Measurements from ENCODE around the gene RCCD1.

RCCD1 gene

GRCh38 chr15:90946941-90947576 lies 7.6 kb upstream of the RCCD1 start:
- H3K36me3 ChIP-seq (ENCODE audit: control insufficient read depth, low read length) = peaks cover 80% of the 10 kb centered on the region
- no peaks in the 10 kb centered on the region for H4K20me1 ChIP-seq (ENCODE audit: control insufficient read depth, insufficient read depth, low read depth, low read length)

DNA sequence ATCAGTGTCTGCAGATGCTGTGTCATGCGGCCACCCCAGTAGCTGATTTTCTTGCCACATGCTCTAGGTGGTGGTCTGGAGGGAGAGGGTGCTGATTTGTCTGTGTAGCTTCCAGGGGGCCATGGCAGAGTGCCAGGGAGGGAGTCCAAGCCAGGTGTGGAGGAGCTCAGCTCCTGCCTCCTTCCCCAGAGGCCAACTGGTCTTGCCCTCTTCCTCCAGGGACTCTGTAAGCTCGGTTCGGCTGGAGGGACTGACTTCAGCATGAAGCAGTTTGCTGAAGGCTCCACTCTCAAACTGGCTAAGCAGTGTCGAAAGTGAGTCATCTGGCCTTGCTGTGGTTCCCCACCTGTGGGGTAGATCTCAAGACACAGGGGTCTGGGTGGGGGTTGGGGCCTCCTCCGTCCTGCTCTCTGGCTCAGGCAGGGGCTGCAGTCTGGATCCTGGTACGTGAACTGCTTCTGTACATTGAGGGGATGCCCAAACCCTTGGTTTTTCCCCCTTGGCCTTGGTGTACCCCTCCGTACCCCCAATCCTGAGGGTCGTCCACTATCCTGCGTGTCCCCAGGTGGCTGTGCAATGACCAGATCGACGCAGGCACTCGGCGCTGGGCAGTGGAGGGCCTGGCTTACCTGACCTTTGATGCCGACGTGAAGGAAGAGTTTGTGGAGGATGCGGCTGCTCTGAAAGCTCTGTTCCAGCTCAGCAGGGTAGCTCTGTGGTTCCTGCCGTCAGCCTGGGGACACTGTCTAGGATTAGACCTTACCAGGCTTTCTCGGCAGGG lies 6.9 kb upstream of the RCCD1 start:
- no peaks in the 10 kb centered on the region for H3F3A ChIP-seq (ENCODE audit: control insufficient read depth, insufficient read depth)
- H4K20me1 ChIP-seq (ENCODE audit: control insufficient read depth, insufficient read depth, low read depth, low read length) = no peaks in the 10 kb centered on the region
- no peaks in the 10 kb centered on the region for H3K79me2 ChIP-seq (ENCODE audit: control insufficient read depth, low read length)
- H3K27me3 ChIP-seq (ENCODE audit: control insufficient read depth, low read length) = no peaks in the 10 kb centered on the region
- TF ChIP-seq EZH2phosphoT487 (IDR thresholded peaks at IDR 0.05; ENCODE audit: borderline replicate concordance, low read length) = no peak
- TF ChIP-seq, protein P1, sequence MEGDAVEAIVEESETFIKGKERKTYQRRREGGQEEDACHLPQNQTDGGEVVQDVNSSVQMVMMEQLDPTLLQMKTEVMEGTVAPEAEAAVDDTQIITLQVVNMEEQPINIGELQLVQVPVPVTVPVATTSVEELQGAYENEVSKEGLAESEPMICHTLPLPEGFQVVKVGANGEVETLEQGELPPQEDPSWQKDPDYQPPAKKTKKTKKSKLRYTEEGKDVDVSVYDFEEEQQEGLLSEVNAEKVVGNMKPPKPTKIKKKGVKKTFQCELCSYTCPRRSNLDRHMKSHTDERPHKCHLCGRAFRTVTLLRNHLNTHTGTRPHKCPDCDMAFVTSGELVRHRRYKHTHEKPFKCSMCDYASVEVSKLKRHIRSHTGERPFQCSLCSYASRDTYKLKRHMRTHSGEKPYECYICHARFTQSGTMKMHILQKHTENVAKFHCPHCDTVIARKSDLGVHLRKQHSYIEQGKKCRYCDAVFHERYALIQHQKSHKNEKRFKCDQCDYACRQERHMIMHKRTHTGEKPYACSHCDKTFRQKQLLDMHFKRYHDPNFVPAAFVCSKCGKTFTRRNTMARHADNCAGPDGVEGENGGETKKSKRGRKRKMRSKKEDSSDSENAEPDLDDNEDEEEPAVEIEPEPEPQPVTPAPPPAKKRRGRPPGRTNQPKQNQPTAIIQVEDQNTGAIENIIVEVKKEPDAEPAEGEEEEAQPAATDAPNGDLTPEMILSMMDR (IDR thresholded peaks at IDR 0.05; ENCODE audit: low read depth, low read length, poor library complexity, severe bottlenecking) = no peak
- H3K4me2 ChIP-seq (ENCODE audit: low read length) = no peak overlapping the region
- H3K9me3 ChIP-seq (ENCODE audit: control insufficient read depth, insufficient read depth, low read length) = no peaks in the 10 kb centered on the region
- H3K4me3 ChIP-seq (ENCODE audit: low read length) = no peak overlapping the region
- H3K36me3 ChIP-seq (ENCODE audit: control insufficient read depth, low read length) = peaks cover 77% of the 10 kb centered on the region
- no peak overlapping the region for H3K27ac ChIP-seq (ENCODE audit: low read depth, low read length)
- H3K4me1 ChIP-seq (ENCODE audit: control insufficient read depth, low read length) = no peaks in the 10 kb centered on the region
- H3K9me2 ChIP-seq (replicated peaks; ENCODE audit: control insufficient read depth, low read length) = no peaks in the 10 kb centered on the region

More at GRCh38 chr15:90946941-90947576, 7.6 kb upstream of the RCCD1 start:
- Histone ChIP-seq H3K4me2 (ENCODE audit: low read length) (no peak overlapping the region), H3K27ac (ENCODE audit: low read depth, low read length) (no peak overlapping the region), H3K27me3 (ENCODE audit: control insufficient read depth, low read length) (no peaks in the 10 kb centered on the region), H3K4me1 (ENCODE audit: control insufficient read depth, low read length) (no peaks in the 10 kb centered on the region), H3F3A (ENCODE audit: control insufficient read depth, insufficient read depth) (no peaks in the 10 kb centered on the region), H3K9me3 (ENCODE audit: control insufficient read depth, insufficient read depth, low read length) (no peaks in the 10 kb centered on the region), H3K4me3 (ENCODE audit: low read length) (no peak overlapping the region), H3K79me2 (ENCODE audit: control insufficient read depth, low read length) (no peaks in the 10 kb centered on the region), H3K9me2 (replicated peaks; ENCODE audit: control insufficient read depth, low read length) (no peaks in the 10 kb centered on the region)
- TF ChIP-seq, protein P1 (IDR thresholded peaks at IDR 0.05; ENCODE audit: low read depth, low read length, poor library complexity, severe bottlenecking) = no peak
- no peak for TF ChIP-seq EZH2phosphoT487 (IDR thresholded peaks at IDR 0.05; ENCODE audit: borderline replicate concordance, low read length)

GRCh38 chr15:90948506-90948905 lies 6.2 kb upstream of the RCCD1 start:
- Histone ChIP-seq H3K4me2 (ENCODE audit: low read length) (no peak overlapping the region), H3K4me1 (ENCODE audit: control insufficient read depth, low read length) (no peaks in the 10 kb centered on the region), H3K27me3 (ENCODE audit: control insufficient read depth, low read length) (no peaks in the 10 kb centered on the region), H3K79me2 (ENCODE audit: control insufficient read depth, low read length) (no peaks in the 10 kb centered on the region), H3K4me3 (ENCODE audit: low read length) (no peak overlapping the region), H3K36me3 (ENCODE audit: control insufficient read depth, low read length) (peaks cover 77% of the 10 kb centered on the region), H3F3A (ENCODE audit: control insufficient read depth, insufficient read depth) (no peaks in the 10 kb centered on the region), H3K9me2 (replicated peaks; ENCODE audit: control insufficient read depth, low read length) (no peaks in the 10 kb centered on the region), H3K9me3 (ENCODE audit: control insufficient read depth, insufficient read depth, low read length) (no peaks in the 10 kb centered on the region), H4K20me1 (ENCODE audit: control insufficient read depth, insufficient read depth, low read depth, low read length) (no peaks in the 10 kb centered on the region), H3K27ac (ENCODE audit: low read depth, low read length) (no peak overlapping the region)
- TF ChIP-seq, protein P1 (IDR thresholded peaks at IDR 0.05; ENCODE audit: low read depth, low read length, poor library complexity, severe bottlenecking) = no peak
- no peak for TF ChIP-seq EZH2phosphoT487 (IDR thresholded peaks at IDR 0.05; ENCODE audit: borderline replicate concordance, low read length)

All from DOHH2 (cell line).